Activated T-helper 1 cell treated with anti-CD3 and anti-CD28 coated beads, Interleukin-12 subunit alpha, Interleukin-12 subunit beta, Interleukin-2, Interleukin-4 antibody, amounts not matched to agents 30 ng/mL and 10 ng/mL and 1 ng/mL, durations not matched to agents 14 hours and 24 hours and 36 hours (primary cell): ENCODE results near the gene KRT25. TPM values are rescaled to one million over a fixed set of nuclear protein-coding genes. Genes with fewer than 3 reads are reported as not detected.

Source experiments
- DNase-seq: peaks from one replicate; pipeline ENCODE4 v3.0.0; 2021; ENCODE audit warnings: low spot score
- H3K27ac Mint-ChIP-seq: one replicate; pipeline ENCODE4 v1.8.0; 2021; ENCODE audit warnings: mild to moderate bottlenecking, mixed read lengths
- H3K27me3 Mint-ChIP-seq: one replicate; pipeline ENCODE4 v1.8.0; 2022; ENCODE audit warnings: mild to moderate bottlenecking, moderate library complexity, mixed read lengths; ENCODE audit not compliant: insufficient read depth
- H3K36me3 Mint-ChIP-seq: one replicate; pipeline ENCODE4 v1.8.0; 2021; ENCODE audit warnings: low read depth, mixed read lengths
- H3K4me1 Mint-ChIP-seq: one replicate; pipeline ENCODE4 v1.8.0; 2021; ENCODE audit warnings: low read depth, mixed read lengths
- H3K4me3 Mint-ChIP-seq: one replicate; pipeline ENCODE4 v1.8.0; 2021; ENCODE audit warnings: mild to moderate bottlenecking, moderate library complexity, mixed read lengths
- H3K9me3 Mint-ChIP-seq: one replicate; pipeline ENCODE4 v1.8.0; 2021; ENCODE audit warnings: mixed read lengths
- intact Hi-C: fragments of 100-400 bp; cut with micrococcal nuclease; formaldehyde crosslinking; loops from one replicate; pipeline ENCODE4 v1.15.1; 2024
- total RNA-seq: library from RNA; stranded (reverse); gene quantifications from 2 replicates; pipeline ENCODE4 v1.2.3, GENCODE V29; 2022

KRT25 gene
- total RNA-seq, 1 donor from 2014 or later = not detected

DNA sequence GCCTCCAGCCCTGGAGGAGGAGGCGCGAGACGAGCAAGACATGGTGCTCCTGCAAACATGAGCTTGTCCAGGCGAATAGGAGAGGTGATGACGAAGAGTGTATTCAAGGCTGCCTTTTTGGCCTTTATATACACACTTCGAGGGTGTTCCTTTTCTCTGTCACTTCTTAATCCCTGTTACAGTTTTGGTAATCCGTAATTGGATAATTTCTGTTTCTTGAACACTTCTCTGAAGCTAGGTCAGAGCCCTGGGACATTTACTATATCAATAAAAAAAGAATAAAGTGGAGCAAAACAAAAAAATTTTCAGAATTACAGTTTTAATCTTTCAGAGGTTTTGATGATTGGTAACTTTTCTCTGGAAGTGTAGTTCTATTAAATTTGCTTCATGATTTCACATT is 51.5 kb downstream of the KRT25 start, which contains the start of gene KRT24:
Gene KRT24, minus strand, starts transcription at position 101 of the 400 bp plus-strand sequence. Its CDS starts 59 bp downstream, at position 42.
- Mint-ChIP-seq H3K4me1 (no peaks in the 10 kb centered on the region), H3K36me3 (no peaks in the 10 kb centered on the region), H3K27ac (peak within 1 kb of the TSS; percentile 27), H3K9me3 (no peaks in the 10 kb centered on the region), H3K4me3 (no peak within 1 kb of the TSS), H3K27me3 (peaks cover 23% of the 10 kb centered on the region)
- no peak for DNase-seq
- intact Hi-C loops = no loop called here

DNA sequence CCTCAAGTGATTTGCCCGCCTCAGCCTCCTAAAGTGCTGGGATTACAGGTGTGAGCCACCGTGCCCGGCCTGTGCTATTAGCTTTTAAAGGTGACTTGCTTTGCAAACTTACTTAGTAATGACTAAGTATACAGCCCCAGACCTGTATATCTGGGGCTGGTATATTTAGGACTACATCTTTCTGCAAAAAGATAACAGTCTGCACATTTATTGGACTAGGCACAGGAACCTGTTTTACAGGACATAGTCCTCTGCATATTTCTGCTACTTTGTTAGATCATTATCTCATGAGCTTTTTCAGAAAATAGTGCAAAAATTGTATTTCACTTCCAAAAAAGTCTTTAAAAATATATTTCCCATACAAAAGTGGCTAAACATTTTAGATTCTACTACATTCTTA is 52.9 kb downstream of the KRT25 start:
- no peak overlapping the region for H3K27ac Mint-ChIP-seq
- H3K36me3 Mint-ChIP-seq = no peaks in the 10 kb centered on the region
- no peak for DNase-seq
- peaks cover 25% of the 10 kb centered on the region for H3K27me3 Mint-ChIP-seq
- no peaks in the 10 kb centered on the region for H3K9me3 Mint-ChIP-seq
- no peak overlapping the region for H3K4me3 Mint-ChIP-seq
- H3K4me1 Mint-ChIP-seq = no peaks in the 10 kb centered on the region
- intact Hi-C loops = no loop called here

DNA sequence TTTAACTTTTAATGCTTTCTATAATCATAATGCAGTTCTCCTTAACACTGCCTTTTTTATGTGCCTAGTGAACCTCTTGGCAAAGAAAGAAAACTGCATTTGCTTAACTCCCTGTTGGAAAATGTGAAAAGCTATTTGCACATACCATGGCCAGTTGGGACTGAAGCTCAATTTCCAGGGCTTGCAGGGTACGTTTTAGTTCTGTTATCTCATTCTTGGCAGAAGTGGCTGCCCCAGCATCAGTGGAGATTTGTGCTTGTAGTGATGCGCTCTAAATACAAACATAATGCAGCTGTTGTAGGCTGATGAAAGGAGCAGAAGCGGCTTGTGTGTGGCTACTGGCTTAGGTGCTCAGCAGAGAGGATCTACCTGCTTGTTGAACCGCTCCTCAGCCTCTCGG is 55.3 kb downstream of the KRT25 start:
- Mint-ChIP-seq H3K4me1 (no peaks in the 10 kb centered on the region), H3K9me3 (no peaks in the 10 kb centered on the region), H3K27me3 (peaks cover 30% of the 10 kb centered on the region), H3K4me3 (no peak overlapping the region), H3K27ac (no peak overlapping the region), H3K36me3 (no peaks in the 10 kb centered on the region)
- no peak for DNase-seq
- intact Hi-C loops = no loop called here

DNA sequence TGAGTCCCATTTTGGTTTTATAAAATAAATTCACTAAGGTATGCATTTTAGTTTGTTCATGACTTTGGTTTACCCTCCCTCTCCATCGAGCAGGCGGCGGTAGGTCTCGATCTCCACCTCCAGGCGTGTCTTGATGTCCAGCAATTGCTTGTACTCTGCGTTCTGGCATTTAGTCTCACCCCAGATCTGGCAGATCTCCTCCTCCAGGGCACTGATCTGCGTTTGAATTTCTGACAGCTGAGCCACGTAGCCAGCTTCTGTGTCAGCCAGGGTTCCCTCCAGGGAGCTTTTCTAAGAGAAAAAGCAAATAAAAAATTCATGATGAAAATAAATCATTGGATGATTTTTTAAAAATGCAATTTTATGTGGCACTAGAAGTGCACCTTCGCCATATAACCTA is 55.8 kb downstream of the KRT25 start:
- no peak overlapping the region for H3K27ac Mint-ChIP-seq
- no peaks in the 10 kb centered on the region for H3K4me1 Mint-ChIP-seq

More for the DNA sequence above, 55.8 kb downstream of the KRT25 start:
- Mint-ChIP-seq H3K27me3 (peaks cover 29% of the 10 kb centered on the region), H3K4me3 (no peak overlapping the region), H3K9me3 (no peaks in the 10 kb centered on the region), H3K36me3 (no peaks in the 10 kb centered on the region)
- intact Hi-C loops = no loop called here
- DNase-seq = no peak

Other genes with a start within 250 kb of the KRT25 start
- gene CCR7, start 189.9 kb downstream of the KRT25 start, total RNA-seq = 165 and 166 TPM in 2 replicates
- gene SMARCE1, start 107.5 kb downstream of the KRT25 start, total RNA-seq = 125 and 132 TPM in 2 replicates
- gene KRT222, start 90.2 kb downstream of the KRT25 start, total RNA-seq = not detected in 2 replicates
- gene KRT24, start 51.6 kb downstream of the KRT25 start, total RNA-seq = not detected in 2 replicates
- not detected in 2 replicates for gene KRT26, start 16.9 kb upstream of the KRT25 start, total RNA-seq
- not detected in 2 replicates for gene KRT27, start 27.2 kb upstream of the KRT25 start, total RNA-seq
- not detected in 2 replicates for gene KRT28, start 44.6 kb upstream of the KRT25 start, total RNA-seq
- gene KRT10, start 67.3 kb upstream of the KRT25 start, total RNA-seq = 27.2 and 28.0 TPM in 2 replicates
- gene KRT12, start 111.9 kb upstream of the KRT25 start, total RNA-seq = not detected in 2 replicates
- gene KRT20, start 129.9 kb upstream of the KRT25 start, total RNA-seq = not detected in 2 replicates
- not detected in 2 replicates for gene KRT23, start 182.3 kb upstream of the KRT25 start, total RNA-seq
- not detected in 2 replicates for gene KRT39, start 211.6 kb upstream of the KRT25 start, total RNA-seq
- gene KRT40, start 229.0 kb upstream of the KRT25 start, total RNA-seq = not detected in 2 replicates
- gene KRTAP3-3, start 238.8 kb upstream of the KRT25 start, total RNA-seq = not detected in 2 replicates
- gene KRTAP3-2, start 244.6 kb upstream of the KRT25 start, total RNA-seq = not detected in 2 replicates